SK-N-SH (cell line): Measurements from ENCODE around the gene PLCL2.

Experiments used
- CHD2 ChIP-seq: fragments of 150-350 bp; IDR thresholded peaks from 2 replicates; pipeline ENCODE4 v1.6.1; 2018; ENCODE audit warnings: low read length; ENCODE audit not compliant: partially characterized antibody
- EZH2phosphoT487 ChIP-seq: fragments of 200-600 bp; sonication (generic); IDR thresholded peaks from 2 replicates; pipeline ENCODE4 v1.6.1; 2017; ENCODE audit warnings: low read depth, mixed run types, mild to moderate bottlenecking, antibody characterized with exemption, moderate library complexity, borderline replicate concordance
- TAF1 ChIP-seq: IDR thresholded peaks from 2 replicates; pipeline ENCODE4 v1.6.1; 2012; ENCODE audit warnings: low read depth, mild to moderate bottlenecking, low read length, moderate library complexity, borderline replicate concordance

DNA sequence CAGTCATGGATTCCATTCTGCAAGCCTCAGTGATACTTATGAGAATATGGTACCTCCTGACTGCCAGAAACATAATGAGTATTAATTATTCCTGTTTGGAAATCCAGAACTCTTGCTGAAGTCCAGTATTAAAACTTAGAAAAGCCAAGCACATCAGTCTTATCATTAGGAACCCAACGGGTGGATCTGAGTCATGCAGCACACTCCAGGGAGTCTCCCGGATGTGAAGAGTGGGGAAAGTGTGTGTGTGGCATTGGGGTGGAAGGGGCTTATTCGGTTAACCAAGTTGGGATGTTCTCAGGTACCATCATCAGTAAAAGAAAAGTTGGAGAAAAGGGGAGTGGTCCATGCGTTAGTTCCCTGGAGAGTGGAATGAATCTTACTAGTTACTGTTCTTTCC lies 181.1 kb downstream of the PLCL2 start:
- TF ChIP-seq CHD2 (no peak), TAF1 (no peak), EZH2phosphoT487 (no peak)
